ENCODE results near the gene MDH2.
A peak's percentile ranks its signal among the peaks of the same experiment; 100 is the strongest.
"Not testable (repeated sequence)": the region's sequence is repeated elsewhere in the genome, so short reads cannot be mapped to it uniquely, and the experiment has no call there.

The MDH2 gene

GRCh38 chr7:76023002-76023401 is 24.9 kb upstream of the MDH2 start:
- Histone ChIP-seq H3K36me3 (ENCODE audit: insufficient read depth, insufficient read length, low read length) (peaks cover 57% of the 10 kb centered on the region), H3K27me3 (ENCODE audit: insufficient read depth, insufficient read length) (no peaks in the 10 kb centered on the region), H3K9ac (ENCODE audit: insufficient read length, low read depth) (no peak overlapping the region), H3K9me3 (ENCODE audit: insufficient read depth, low read length) (no peaks in the 10 kb centered on the region), H3K4me1 (ENCODE audit: insufficient read depth, insufficient read length) (no peaks in the 10 kb centered on the region), H3K4me3 (ENCODE audit: insufficient read length, low read depth) (no peak overlapping the region)
- TF ChIP-seq YY1 (IDR thresholded peaks at IDR 0.05; ENCODE audit: insufficient read depth, insufficient read length) (no peak), SUZ12 (IDR thresholded peaks at IDR 0.05; ENCODE audit: extremely low read depth, insufficient read depth, insufficient read length) (no peak), ZNF274 (IDR thresholded peaks at IDR 0.05; ENCODE audit: low read depth, low read length) (no peak)
- no peak for DNase-seq (ENCODE audit: low read depth, low spot score)

GRCh38 chr7:76029682-76030081 is 18.2 kb upstream of the MDH2 start:
- not testable (repeated sequence) for H3K9me3 ChIP-seq (ENCODE audit: insufficient read depth, low read length); H3K4me1 ChIP-seq (ENCODE audit: insufficient read depth, insufficient read length); H3K4me3 ChIP-seq (ENCODE audit: insufficient read length, low read depth); DNase-seq (ENCODE audit: low read depth, low spot score); H3K27me3 ChIP-seq (ENCODE audit: insufficient read depth, insufficient read length); H3K9ac ChIP-seq (ENCODE audit: insufficient read length, low read depth)
- peaks cover 16% of the 10 kb centered on the region for H3K36me3 ChIP-seq (ENCODE audit: insufficient read depth, insufficient read length, low read length)

- Histone ChIP-seq H3K4me1 (ENCODE audit: insufficient read depth, insufficient read length) (no peaks in the 10 kb centered on the region), H3K9me3 (ENCODE audit: insufficient read depth, low read length) (no peaks in the 10 kb centered on the region), H3K9ac (ENCODE audit: insufficient read length, low read depth) (no peak overlapping the region), H3K27me3 (ENCODE audit: insufficient read depth, insufficient read length) (no peaks in the 10 kb centered on the region), H3K4me3 (ENCODE audit: insufficient read length, low read depth) (no peak overlapping the region), H3K36me3 (ENCODE audit: insufficient read depth, insufficient read length, low read length) (peaks cover 17% of the 10 kb centered on the region)
- DNase-seq (ENCODE audit: low read depth, low spot score): no peak
- TF ChIP-seq SUZ12 (IDR thresholded peaks at IDR 0.05; ENCODE audit: extremely low read depth, insufficient read depth, insufficient read length) (no peak), YY1 (IDR thresholded peaks at IDR 0.05; ENCODE audit: insufficient read depth, insufficient read length) (no peak), ZNF274 (IDR thresholded peaks at IDR 0.05; ENCODE audit: low read depth, low read length) (no peak)
Observed at GRCh38 chr7:76031964-76032363, 15.9 kb upstream of the MDH2 start.

GRCh38 chr7:76037310-76037709 is 10.6 kb upstream of the MDH2 start:
- no peak for DNase-seq (ENCODE audit: low read depth, low spot score)
- Histone ChIP-seq H3K9me3 (ENCODE audit: insufficient read depth, low read length) (no peaks in the 10 kb centered on the region), H3K9ac (ENCODE audit: insufficient read length, low read depth) (no peak overlapping the region), H3K36me3 (ENCODE audit: insufficient read depth, insufficient read length, low read length) (peaks cover 21% of the 10 kb centered on the region), H3K4me3 (ENCODE audit: insufficient read length, low read depth) (no peak overlapping the region), H3K4me1 (ENCODE audit: insufficient read depth, insufficient read length) (no peaks in the 10 kb centered on the region), H3K27me3 (ENCODE audit: insufficient read depth, insufficient read length) (no peaks in the 10 kb centered on the region)
- TF ChIP-seq ZNF274 (IDR thresholded peaks at IDR 0.05; ENCODE audit: low read depth, low read length) (no peak), YY1 (IDR thresholded peaks at IDR 0.05; ENCODE audit: insufficient read depth, insufficient read length) (no peak), SUZ12 (IDR thresholded peaks at IDR 0.05; ENCODE audit: extremely low read depth, insufficient read depth, insufficient read length) (no peak)

- Histone ChIP-seq H3K9ac (ENCODE audit: insufficient read length, low read depth) (no peak overlapping the region), H3K4me3 (ENCODE audit: insufficient read length, low read depth) (no peak overlapping the region), H3K36me3 (ENCODE audit: insufficient read depth, insufficient read length, low read length) (peaks cover 28% of the 10 kb centered on the region), H3K4me1 (ENCODE audit: insufficient read depth, insufficient read length) (no peaks in the 10 kb centered on the region), H3K9me3 (ENCODE audit: insufficient read depth, low read length) (no peaks in the 10 kb centered on the region), H3K27me3 (ENCODE audit: insufficient read depth, insufficient read length) (no peaks in the 10 kb centered on the region)
- TF ChIP-seq SUZ12 (IDR thresholded peaks at IDR 0.05; ENCODE audit: extremely low read depth, insufficient read depth, insufficient read length) (no peak), ZNF274 (IDR thresholded peaks at IDR 0.05; ENCODE audit: low read depth, low read length) (no peak), YY1 (IDR thresholded peaks at IDR 0.05; ENCODE audit: insufficient read depth, insufficient read length) (no peak)
- DNase-seq (ENCODE audit: low read depth, low spot score): no peak
Observed at GRCh38 chr7:76040126-76040525, 7.8 kb upstream of the MDH2 start.

- Histone ChIP-seq H3K9ac (ENCODE audit: insufficient read length, low read depth) (no peak overlapping the region), H3K27me3 (ENCODE audit: insufficient read depth, insufficient read length) (no peaks in the 10 kb centered on the region), H3K4me3 (ENCODE audit: insufficient read length, low read depth) (no peak overlapping the region), H3K4me1 (ENCODE audit: insufficient read depth, insufficient read length) (peaks cover 4% of the 10 kb centered on the region), H3K9me3 (ENCODE audit: insufficient read depth, low read length) (no peaks in the 10 kb centered on the region), H3K36me3 (ENCODE audit: insufficient read depth, insufficient read length, low read length) (peaks cover 39% of the 10 kb centered on the region)
- DNase-seq (ENCODE audit: low read depth, low spot score): no peak
- TF ChIP-seq ZNF274 (IDR thresholded peaks at IDR 0.05; ENCODE audit: low read depth, low read length): no peak
- no peak for TF ChIP-seq SUZ12 (IDR thresholded peaks at IDR 0.05; ENCODE audit: extremely low read depth, insufficient read depth, insufficient read length)
- TF ChIP-seq YY1 (IDR thresholded peaks at IDR 0.05; ENCODE audit: insufficient read depth, insufficient read length): no peak
Observed at GRCh38 chr7:76044375-76044865, 3.5 kb upstream of the MDH2 start.

- H3K9ac ChIP-seq (ENCODE audit: insufficient read length, low read depth): peak overlapping the region; percentile 94
- H3K4me3 ChIP-seq (ENCODE audit: insufficient read length, low read depth): peak overlapping the region; percentile 93
- no peaks in the 10 kb centered on the region for H3K27me3 ChIP-seq (ENCODE audit: insufficient read depth, insufficient read length)
- H3K36me3 ChIP-seq (ENCODE audit: insufficient read depth, insufficient read length, low read length): peaks cover 43% of the 10 kb centered on the region
- no peak for TF ChIP-seq YY1 (IDR thresholded peaks at IDR 0.05; ENCODE audit: insufficient read depth, insufficient read length)
- no peak for TF ChIP-seq ZNF274 (IDR thresholded peaks at IDR 0.05; ENCODE audit: low read depth, low read length)
- no peak for TF ChIP-seq SUZ12 (IDR thresholded peaks at IDR 0.05; ENCODE audit: extremely low read depth, insufficient read depth, insufficient read length)
- no peak for DNase-seq (ENCODE audit: low read depth, low spot score)
- no peaks in the 10 kb centered on the region for H3K9me3 ChIP-seq (ENCODE audit: insufficient read depth, low read length)
- peaks cover 5% of the 10 kb centered on the region for H3K4me1 ChIP-seq (ENCODE audit: insufficient read depth, insufficient read length)
Observed at GRCh38 chr7:76047305-76047810, 548 bp upstream of the MDH2 start.

- no peak for DNase-seq (ENCODE audit: low read depth, low spot score)
- Histone ChIP-seq H3K36me3 (ENCODE audit: insufficient read depth, insufficient read length, low read length) (peaks cover 49% of the 10 kb centered on the region), H3K4me1 (ENCODE audit: insufficient read depth, insufficient read length) (peaks cover 12% of the 10 kb centered on the region), H3K27me3 (ENCODE audit: insufficient read depth, insufficient read length) (no peaks in the 10 kb centered on the region), H3K4me3 (ENCODE audit: insufficient read length, low read depth) (peak overlapping the region; percentile 93), H3K9me3 (ENCODE audit: insufficient read depth, low read length) (no peaks in the 10 kb centered on the region), H3K9ac (ENCODE audit: insufficient read length, low read depth) (peak overlapping the region; percentile 94)
- TF ChIP-seq ZNF274 (IDR thresholded peaks at IDR 0.05; ENCODE audit: low read depth, low read length) (no peak), YY1 (IDR thresholded peaks at IDR 0.05; ENCODE audit: insufficient read depth, insufficient read length) (no peak), SUZ12 (IDR thresholded peaks at IDR 0.05; ENCODE audit: extremely low read depth, insufficient read depth, insufficient read length) (no peak)
Observed at GRCh38 chr7:76048668-76048988, 722 bp downstream of the MDH2 start.

All from NT2/D1 (cell line).